Measurements from ENCODE around the gene TXNRD2.
A peak's percentile ranks its signal among the peaks of the same experiment; 100 is the strongest.

TXNRD2 gene

DNA sequence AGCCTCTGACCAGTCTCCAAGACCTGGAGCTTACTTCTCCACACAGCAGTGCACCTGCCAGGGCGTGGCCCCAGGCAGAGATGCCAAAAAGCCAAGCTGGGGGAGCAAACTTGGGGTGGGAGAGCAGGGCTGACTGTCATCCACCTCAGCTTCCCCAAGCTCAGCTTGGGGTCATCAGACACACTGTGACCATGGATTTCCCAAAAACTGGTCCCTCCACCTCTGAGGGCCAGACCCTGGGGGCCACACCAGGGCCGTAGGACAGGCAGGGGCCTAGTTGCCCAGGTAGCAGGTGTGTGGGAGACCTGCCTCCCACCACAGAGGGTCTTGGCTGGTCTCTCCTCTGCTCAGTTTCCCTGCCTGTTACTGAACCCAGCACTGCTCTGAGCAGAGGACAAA is 44.4 kb upstream of the TXNRD2 start:
- Histone ChIP-seq H3K27me3 (ENCODE audit: control insufficient read depth, insufficient read depth, low read length) (no peaks in the 10 kb centered on the region), H3K4me3 (ENCODE audit: low read length) (peak overlapping the region; percentile 78; the same call in 1 of the 2 replicates), H3K27ac (ENCODE audit: low read length) (no peak overlapping the region), H3K36me3 (ENCODE audit: control insufficient read depth, insufficient read depth, low read length) (peaks cover 11% of the 10 kb centered on the region; the same call in 1 of the 2 replicates), H3K4me1 (ENCODE audit: control insufficient read depth, insufficient read depth, low read length) (peaks cover 3% of the 10 kb centered on the region; the same call in 1 of the 2 replicates), H3K9me3 (ENCODE audit: control insufficient read depth, insufficient read depth, low read length) (no peaks in the 10 kb centered on the region)
- WGBS (ENCODE audit: insufficient coverage, insufficient read length) = no CpG with 5 or more reads among the region's 2 CpGs
- no peak for DNase-seq (ENCODE audit: low read depth, low spot score)

DNA sequence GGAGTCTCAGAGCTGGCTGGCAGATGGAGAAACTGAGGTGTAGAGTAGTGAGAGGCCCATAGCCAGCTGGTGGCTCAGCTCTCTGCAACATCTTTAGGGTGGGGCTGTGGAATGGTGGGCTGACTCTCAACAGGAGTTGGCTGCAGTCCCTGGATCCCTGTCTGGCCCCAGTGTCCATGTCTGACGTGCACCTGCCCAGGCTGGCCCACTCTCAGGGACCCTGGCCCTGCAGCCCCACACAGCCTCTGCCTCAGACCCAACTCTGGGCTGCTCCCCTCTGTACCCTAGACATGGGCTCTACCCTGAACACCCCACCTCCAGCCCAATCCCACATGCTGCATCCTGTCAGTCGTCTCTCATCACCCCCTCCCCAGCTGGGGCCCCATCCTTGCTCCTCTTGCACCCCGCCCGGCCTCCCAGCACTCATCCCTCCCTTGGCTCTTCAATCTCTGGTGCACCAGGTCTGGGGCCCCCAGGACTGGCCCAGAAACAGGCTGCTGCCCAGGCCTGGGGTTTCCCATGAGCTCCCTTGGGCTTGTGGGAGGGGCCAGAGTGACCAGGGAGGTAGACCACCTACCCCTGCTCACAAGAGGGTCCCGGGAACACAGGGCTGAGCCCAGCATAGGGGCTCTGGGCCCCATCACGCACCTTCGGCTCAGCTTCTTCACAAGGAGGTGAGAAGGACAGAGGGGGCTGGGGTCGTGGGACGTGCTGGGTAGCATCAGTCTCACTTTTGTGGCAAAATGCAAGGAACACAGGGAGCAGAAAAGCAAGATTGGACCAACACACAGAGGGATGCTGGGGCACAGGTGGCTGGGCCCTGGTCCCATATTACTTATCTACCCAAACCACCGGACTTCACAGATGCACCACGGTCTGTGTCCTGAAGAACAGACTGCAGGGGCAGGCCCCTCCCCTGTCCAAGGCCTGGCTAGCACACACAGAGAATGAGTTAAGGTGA is 43.5 kb upstream of the TXNRD2 start:
- Histone ChIP-seq H3K9me3 (ENCODE audit: control insufficient read depth, insufficient read depth, low read length) (no peaks in the 10 kb centered on the region), H3K36me3 (ENCODE audit: control insufficient read depth, insufficient read depth, low read length) (peaks cover 13% of the 10 kb centered on the region; the same call in 1 of the 2 replicates), H3K4me1 (ENCODE audit: control insufficient read depth, insufficient read depth, low read length) (peaks cover 3% of the 10 kb centered on the region; the same call in 1 of the 2 replicates), H3K27ac (ENCODE audit: low read length) (no peak overlapping the region), H3K4me3 (ENCODE audit: low read length) (no peak overlapping the region), H3K27me3 (ENCODE audit: control insufficient read depth, insufficient read depth, low read length) (no peaks in the 10 kb centered on the region)
- WGBS (ENCODE audit: insufficient coverage, insufficient read length) = no CpG with 5 or more reads among the region's 11 CpGs
- DNase-seq (ENCODE audit: low read depth, low spot score) = no peak

- WGBS (ENCODE audit: insufficient coverage, insufficient read length) = no CpG with 5 or more reads among the region's 19 CpGs
- Histone ChIP-seq H3K27ac (ENCODE audit: low read length) (no peak overlapping the region), H3K9me3 (ENCODE audit: control insufficient read depth, insufficient read depth, low read length) (no peaks in the 10 kb centered on the region), H3K27me3 (ENCODE audit: control insufficient read depth, insufficient read depth, low read length) (no peaks in the 10 kb centered on the region), H3K4me3 (ENCODE audit: low read length) (no peak overlapping the region), H3K4me1 (ENCODE audit: control insufficient read depth, insufficient read depth, low read length) (peaks cover 3% of the 10 kb centered on the region; the same call in 1 of the 2 replicates), H3K36me3 (ENCODE audit: control insufficient read depth, insufficient read depth, low read length) (peaks cover 18% of the 10 kb centered on the region)
- DNase-seq (ENCODE audit: low read depth, low spot score) = no peak
These were observed 42.7 kb upstream of the TXNRD2 start for GRCh38 chr22:19984201-19984753.

DNA sequence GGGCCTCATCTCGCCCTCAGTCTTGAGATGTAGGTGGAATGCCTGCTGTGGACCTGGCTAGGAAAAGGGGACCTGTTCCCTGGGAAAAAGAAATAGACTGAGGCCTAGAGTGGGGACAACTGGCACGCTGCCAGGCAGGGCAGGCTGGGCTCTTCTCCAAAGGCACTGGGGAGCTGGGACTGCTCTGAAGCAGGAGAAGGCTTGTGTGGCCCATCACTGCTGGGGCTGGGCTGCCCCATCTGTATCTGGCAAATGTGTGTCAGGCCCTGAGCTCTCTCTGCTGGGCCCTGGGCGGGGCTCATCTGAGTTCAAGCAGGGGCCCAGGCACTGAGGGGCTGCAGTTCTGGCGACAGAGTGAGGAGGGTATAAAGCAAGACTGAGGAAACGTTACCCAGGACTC is 42.1 kb upstream of the TXNRD2 start:
- no peaks in the 10 kb centered on the region for H3K27me3 ChIP-seq (ENCODE audit: control insufficient read depth, insufficient read depth, low read length)
- peaks cover 3% of the 10 kb centered on the region; the same call in 1 of the 2 replicates for H3K4me1 ChIP-seq (ENCODE audit: control insufficient read depth, insufficient read depth, low read length)
- no peak overlapping the region for H3K4me3 ChIP-seq (ENCODE audit: low read length)
- H3K9me3 ChIP-seq (ENCODE audit: control insufficient read depth, insufficient read depth, low read length) = no peaks in the 10 kb centered on the region
- DNase-seq (ENCODE audit: low read depth, low spot score) = no peak
- peaks cover 23% of the 10 kb centered on the region for H3K36me3 ChIP-seq (ENCODE audit: control insufficient read depth, insufficient read depth, low read length)
- no peak overlapping the region for H3K27ac ChIP-seq (ENCODE audit: low read length)
- no CpG with 5 or more reads among the region's 5 CpGs for WGBS (ENCODE audit: insufficient coverage, insufficient read length)

- WGBS (ENCODE audit: insufficient coverage, insufficient read length) = no CpG with 5 or more reads among the region's 8 CpGs
- H3K4me3 ChIP-seq (ENCODE audit: low read length) = no peak overlapping the region
- no peak overlapping the region for H3K27ac ChIP-seq (ENCODE audit: low read length)
- no peaks in the 10 kb centered on the region for H3K27me3 ChIP-seq (ENCODE audit: control insufficient read depth, insufficient read depth, low read length)
- peaks cover 3% of the 10 kb centered on the region; the same call in 1 of the 2 replicates for H3K4me1 ChIP-seq (ENCODE audit: control insufficient read depth, insufficient read depth, low read length)
- H3K9me3 ChIP-seq (ENCODE audit: control insufficient read depth, insufficient read depth, low read length) = no peaks in the 10 kb centered on the region
- peaks cover 26% of the 10 kb centered on the region for H3K36me3 ChIP-seq (ENCODE audit: control insufficient read depth, insufficient read depth, low read length)
- DNase-seq (ENCODE audit: low read depth, low spot score) = no peak
These were observed 41.5 kb upstream of the TXNRD2 start for GRCh38 chr22:19982991-19983578.

- no peak overlapping the region for H3K4me3 ChIP-seq (ENCODE audit: low read length)
- H3K36me3 ChIP-seq (ENCODE audit: control insufficient read depth, insufficient read depth, low read length) = peaks cover 26% of the 10 kb centered on the region
- no CpG with 5 or more reads among the region's 16 CpGs for WGBS (ENCODE audit: insufficient coverage, insufficient read length)
- H3K4me1 ChIP-seq (ENCODE audit: control insufficient read depth, insufficient read depth, low read length) = peaks cover 3% of the 10 kb centered on the region; the same call in 1 of the 2 replicates
- DNase-seq (ENCODE audit: low read depth, low spot score) = no peak
- no peaks in the 10 kb centered on the region for H3K9me3 ChIP-seq (ENCODE audit: control insufficient read depth, insufficient read depth, low read length)
- no peak overlapping the region for H3K27ac ChIP-seq (ENCODE audit: low read length)
- H3K27me3 ChIP-seq (ENCODE audit: control insufficient read depth, insufficient read depth, low read length) = no peaks in the 10 kb centered on the region
These were observed 40.6 kb upstream of the TXNRD2 start for GRCh38 chr22:19981961-19982920.

- Histone ChIP-seq H3K27ac (ENCODE audit: low read length) (no peak overlapping the region), H3K4me1 (ENCODE audit: control insufficient read depth, insufficient read depth, low read length) (peaks cover 3% of the 10 kb centered on the region; the same call in 1 of the 2 replicates), H3K36me3 (ENCODE audit: control insufficient read depth, insufficient read depth, low read length) (peaks cover 26% of the 10 kb centered on the region), H3K9me3 (ENCODE audit: control insufficient read depth, insufficient read depth, low read length) (no peaks in the 10 kb centered on the region), H3K27me3 (ENCODE audit: control insufficient read depth, insufficient read depth, low read length) (no peaks in the 10 kb centered on the region), H3K4me3 (ENCODE audit: low read length) (no peak overlapping the region)
- WGBS (ENCODE audit: insufficient coverage, insufficient read length) = no CpG with 5 or more reads among the region's 33 CpGs
- DNase-seq (ENCODE audit: low read depth, low spot score) = no peak
These were observed 39.7 kb upstream of the TXNRD2 start for GRCh38 chr22:19981171-19981960.

- DNase-seq (ENCODE audit: low read depth, low spot score) = no peak
- H3K4me3 ChIP-seq (ENCODE audit: low read length) = no peak overlapping the region
- peaks cover under 1% of the 10 kb centered on the region; the same call in 1 of the 2 replicates for H3K4me1 ChIP-seq (ENCODE audit: control insufficient read depth, insufficient read depth, low read length)
- WGBS (ENCODE audit: insufficient coverage, insufficient read length) = no CpG with 5 or more reads among the region's 7 CpGs
- H3K27me3 ChIP-seq (ENCODE audit: control insufficient read depth, insufficient read depth, low read length) = no peaks in the 10 kb centered on the region
- no peaks in the 10 kb centered on the region for H3K9me3 ChIP-seq (ENCODE audit: control insufficient read depth, insufficient read depth, low read length)
- no peak overlapping the region for H3K27ac ChIP-seq (ENCODE audit: low read length)
- peaks cover 26% of the 10 kb centered on the region for H3K36me3 ChIP-seq (ENCODE audit: control insufficient read depth, insufficient read depth, low read length)
These were observed 39.1 kb upstream of the TXNRD2 start for GRCh38 chr22:19980766-19981165.

DNA sequence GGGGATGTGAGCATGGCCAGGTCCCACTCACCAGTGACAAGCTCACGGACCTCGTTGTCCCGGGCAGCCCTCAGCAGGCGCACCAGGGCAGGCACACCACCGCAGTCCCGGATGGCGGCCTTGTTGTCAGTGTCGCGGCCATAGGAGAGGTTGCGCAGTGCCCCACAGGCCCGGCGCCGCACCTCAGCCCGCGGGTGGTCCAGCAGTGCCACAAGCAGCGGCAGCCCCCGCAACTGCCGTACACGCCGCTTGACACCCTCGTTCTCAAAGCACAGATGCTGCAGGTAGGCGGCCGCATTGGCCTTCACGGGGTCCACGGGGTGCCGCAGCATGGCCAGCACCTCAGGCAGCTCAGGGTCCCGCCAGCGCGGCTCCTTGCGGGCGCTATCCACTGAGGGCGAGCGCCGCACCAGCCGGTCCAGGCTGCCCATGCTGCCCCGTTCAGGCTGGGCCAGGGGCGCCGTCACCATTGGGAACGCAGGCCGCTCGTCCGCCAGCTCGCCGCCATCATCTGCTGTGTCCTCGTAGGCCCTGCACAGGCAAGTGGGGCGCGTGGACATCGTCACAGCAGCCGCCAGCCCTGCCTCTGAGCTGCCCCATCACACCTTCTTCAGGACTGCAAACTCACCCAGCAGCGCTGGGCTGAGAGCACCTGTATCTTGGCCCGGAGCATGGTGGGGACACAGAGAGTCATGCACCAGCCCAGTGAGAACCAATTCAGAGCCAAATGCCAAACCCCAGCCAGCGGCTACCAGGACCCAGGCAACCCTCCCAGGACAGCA is 38.3 kb upstream of the TXNRD2 start:
- Histone ChIP-seq H3K4me3 (ENCODE audit: low read length) (no peak overlapping the region), H3K4me1 (ENCODE audit: control insufficient read depth, insufficient read depth, low read length) (peaks cover 8% of the 10 kb centered on the region), H3K27me3 (ENCODE audit: control insufficient read depth, insufficient read depth, low read length) (no peaks in the 10 kb centered on the region), H3K27ac (ENCODE audit: low read length) (no peak overlapping the region), H3K9me3 (ENCODE audit: control insufficient read depth, insufficient read depth, low read length) (no peaks in the 10 kb centered on the region), H3K36me3 (ENCODE audit: control insufficient read depth, insufficient read depth, low read length) (peaks cover 26% of the 10 kb centered on the region)
- no peak for DNase-seq (ENCODE audit: low read depth, low spot score)
- no CpG with 5 or more reads among the region's 52 CpGs for WGBS (ENCODE audit: insufficient coverage, insufficient read length)

Measured in iPS DF 6.9 (cell line).